ENCODE results near the gene RAPH1. TPM values are rescaled to one million over a fixed set of nuclear protein-coding genes. Genes with fewer than 3 reads are reported as not detected.
A peak's percentile ranks its signal among the peaks of the same experiment; 100 is the strongest.

RAPH1 gene
- total RNA-seq, 1 donor from 2014 or later, result 71.6 TPM

DNA sequence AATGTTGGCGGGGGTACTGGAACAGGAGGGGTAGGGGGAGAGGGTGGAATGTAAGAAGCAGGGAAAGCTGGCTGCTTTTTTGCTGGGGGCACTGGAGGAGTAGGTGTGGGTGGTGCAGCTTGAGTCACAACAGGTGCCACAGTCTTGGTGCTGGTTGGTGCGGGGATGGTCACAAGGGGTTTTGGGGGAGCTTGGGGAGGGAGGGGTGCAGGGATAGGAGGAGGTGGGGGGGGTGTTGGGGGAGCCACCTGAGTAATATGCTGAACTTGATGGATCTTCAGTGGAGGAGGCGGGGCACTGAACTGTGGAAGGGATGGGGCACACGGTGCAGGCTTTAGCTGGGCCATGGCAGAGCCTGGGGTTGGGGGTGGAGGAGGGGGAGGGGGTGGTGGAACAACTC lies 94.4 kb downstream of the RAPH1 start:
- no peak overlapping the region for H3K4me3 Mint-ChIP-seq (ENCODE audit: unreplicated experiment)
- H3K4me1 Mint-ChIP-seq (ENCODE audit: low read depth), result peaks cover 27% of the 10 kb centered on the region
- H3K36me3 Mint-ChIP-seq (ENCODE audit: low read depth), result peaks cover 39% of the 10 kb centered on the region
- H3K27ac Mint-ChIP-seq (ENCODE audit: unreplicated experiment), result no peak overlapping the region
- DNase-seq (ENCODE audit: low spot score), result no peak
- H3K27me3 Mint-ChIP-seq (ENCODE audit: low read depth), result no peaks in the 10 kb centered on the region
- no peaks in the 10 kb centered on the region for H3K9me3 Mint-ChIP-seq (ENCODE audit: low read depth)
- TF ChIP-seq, protein P1, sequence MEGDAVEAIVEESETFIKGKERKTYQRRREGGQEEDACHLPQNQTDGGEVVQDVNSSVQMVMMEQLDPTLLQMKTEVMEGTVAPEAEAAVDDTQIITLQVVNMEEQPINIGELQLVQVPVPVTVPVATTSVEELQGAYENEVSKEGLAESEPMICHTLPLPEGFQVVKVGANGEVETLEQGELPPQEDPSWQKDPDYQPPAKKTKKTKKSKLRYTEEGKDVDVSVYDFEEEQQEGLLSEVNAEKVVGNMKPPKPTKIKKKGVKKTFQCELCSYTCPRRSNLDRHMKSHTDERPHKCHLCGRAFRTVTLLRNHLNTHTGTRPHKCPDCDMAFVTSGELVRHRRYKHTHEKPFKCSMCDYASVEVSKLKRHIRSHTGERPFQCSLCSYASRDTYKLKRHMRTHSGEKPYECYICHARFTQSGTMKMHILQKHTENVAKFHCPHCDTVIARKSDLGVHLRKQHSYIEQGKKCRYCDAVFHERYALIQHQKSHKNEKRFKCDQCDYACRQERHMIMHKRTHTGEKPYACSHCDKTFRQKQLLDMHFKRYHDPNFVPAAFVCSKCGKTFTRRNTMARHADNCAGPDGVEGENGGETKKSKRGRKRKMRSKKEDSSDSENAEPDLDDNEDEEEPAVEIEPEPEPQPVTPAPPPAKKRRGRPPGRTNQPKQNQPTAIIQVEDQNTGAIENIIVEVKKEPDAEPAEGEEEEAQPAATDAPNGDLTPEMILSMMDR (IDR thresholded peaks at IDR 0.05), result no peak

DNA sequence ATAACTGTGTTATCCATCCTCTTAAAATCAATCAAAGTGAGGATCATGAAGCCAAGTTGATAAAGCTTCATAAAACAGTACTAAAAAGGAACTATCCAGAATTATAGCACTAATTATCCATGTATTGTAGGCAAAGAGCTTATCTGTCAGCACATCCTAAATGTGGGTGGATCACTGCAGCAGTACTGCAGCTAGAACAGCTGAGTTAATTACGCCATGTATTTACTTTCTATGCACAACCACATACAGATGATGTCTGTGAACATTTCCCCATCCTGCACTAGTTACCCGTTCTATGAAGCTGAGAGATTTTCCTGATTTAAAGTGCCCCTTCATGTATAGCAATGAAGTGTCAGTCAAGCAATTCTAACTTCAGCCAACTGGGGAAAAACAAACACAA lies 96.6 kb downstream of the RAPH1 start:
- H3K4me3 Mint-ChIP-seq (ENCODE audit: unreplicated experiment), result no peak overlapping the region
- H3K9me3 Mint-ChIP-seq (ENCODE audit: low read depth), result no peaks in the 10 kb centered on the region

DNA sequence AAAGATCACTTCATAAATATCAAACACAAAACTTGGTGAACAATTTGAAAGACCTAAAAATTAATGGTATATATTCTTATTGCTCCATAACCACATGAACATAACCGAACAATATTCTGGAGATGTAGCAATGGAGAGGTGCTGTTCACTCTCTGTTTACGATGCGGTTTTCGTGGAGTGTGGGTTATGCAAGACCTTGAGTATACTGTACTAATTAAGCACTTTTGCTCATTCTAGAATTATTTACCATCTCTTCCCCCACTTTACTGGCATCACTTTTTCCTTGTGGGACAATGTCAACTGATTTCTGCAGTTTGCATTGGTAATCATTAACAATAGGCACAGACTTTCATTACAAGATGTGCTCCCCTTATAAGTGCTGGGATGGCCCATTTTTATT lies 97.6 kb downstream of the RAPH1 start:
- Mint-ChIP-seq H3K4me3 (ENCODE audit: unreplicated experiment) (no peak overlapping the region), H3K9me3 (ENCODE audit: low read depth) (no peaks in the 10 kb centered on the region), H3K36me3 (ENCODE audit: low read depth) (peaks cover 25% of the 10 kb centered on the region), H3K27ac (ENCODE audit: unreplicated experiment) (no peak overlapping the region), H3K27me3 (ENCODE audit: low read depth) (no peaks in the 10 kb centered on the region), H3K4me1 (ENCODE audit: low read depth) (peaks cover 25% of the 10 kb centered on the region)
- TF ChIP-seq, protein P1 (IDR thresholded peaks at IDR 0.05), result no peak
- no peak for DNase-seq (ENCODE audit: low spot score)

More for the DNA sequence above, 96.6 kb downstream of the RAPH1 start:
- Mint-ChIP-seq H3K4me1 (ENCODE audit: low read depth) (peaks cover 21% of the 10 kb centered on the region), H3K27me3 (ENCODE audit: low read depth) (no peaks in the 10 kb centered on the region), H3K27ac (ENCODE audit: unreplicated experiment) (no peak overlapping the region), H3K36me3 (ENCODE audit: low read depth) (peaks cover 29% of the 10 kb centered on the region)
- TF ChIP-seq, protein P1 (IDR thresholded peaks at IDR 0.05), result no peak
- no peak for DNase-seq (ENCODE audit: low spot score)

DNA sequence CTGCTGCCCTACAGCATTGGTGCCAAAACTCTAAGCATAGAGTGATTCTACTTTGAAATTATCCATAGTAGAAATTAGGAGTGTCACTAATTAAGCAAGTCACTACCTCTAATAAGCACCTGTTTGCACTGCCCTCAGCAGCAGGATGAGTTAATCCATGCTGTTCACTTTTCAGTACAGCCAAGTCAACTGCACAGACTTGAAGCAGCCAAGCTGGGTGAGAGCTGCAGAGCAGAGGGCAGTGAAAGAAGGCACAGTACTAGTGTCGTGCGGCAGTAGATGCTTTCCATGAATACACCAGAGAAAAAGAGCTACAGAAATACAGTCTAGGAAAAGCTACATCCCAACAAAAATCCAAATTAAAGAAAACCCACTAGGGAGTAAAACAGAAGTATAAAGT lies 98.6 kb downstream of the RAPH1 start:
- DNase-seq (ENCODE audit: low spot score), result no peak
- Mint-ChIP-seq H3K27me3 (ENCODE audit: low read depth) (no peaks in the 10 kb centered on the region), H3K36me3 (ENCODE audit: low read depth) (peaks cover 22% of the 10 kb centered on the region), H3K4me1 (ENCODE audit: low read depth) (peaks cover 31% of the 10 kb centered on the region), H3K9me3 (ENCODE audit: low read depth) (no peaks in the 10 kb centered on the region), H3K27ac (ENCODE audit: unreplicated experiment) (peak overlapping the region; percentile 66), H3K4me3 (ENCODE audit: unreplicated experiment) (no peak overlapping the region)
- TF ChIP-seq, protein P1 (IDR thresholded peaks at IDR 0.05), result no peak

DNA sequence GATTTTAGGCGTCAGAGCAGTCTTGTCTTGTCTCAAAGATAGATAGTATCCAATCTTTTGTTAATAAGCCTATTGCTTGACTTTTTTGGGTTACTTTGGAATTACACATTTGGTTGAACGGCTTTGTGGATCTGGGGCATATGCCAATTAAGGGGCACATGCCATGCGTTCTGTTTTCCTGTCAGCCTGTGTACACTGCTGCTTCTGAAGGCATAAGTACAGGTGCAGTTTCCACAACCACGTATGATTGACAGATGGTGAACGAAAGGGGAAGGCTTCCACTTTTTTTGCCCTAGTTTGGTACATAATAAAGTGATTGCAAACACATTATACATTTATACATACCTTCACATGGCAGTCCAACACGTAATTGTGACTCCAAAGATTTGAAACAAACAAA lies 102.3 kb downstream of the RAPH1 start:
- H3K4me1 Mint-ChIP-seq (ENCODE audit: low read depth), result peaks cover 19% of the 10 kb centered on the region
- no peak for DNase-seq (ENCODE audit: low spot score)
- H3K4me3 Mint-ChIP-seq (ENCODE audit: unreplicated experiment), result no peak overlapping the region
- H3K9me3 Mint-ChIP-seq (ENCODE audit: low read depth), result no peaks in the 10 kb centered on the region
- H3K27me3 Mint-ChIP-seq (ENCODE audit: low read depth), result no peaks in the 10 kb centered on the region
- peaks cover 8% of the 10 kb centered on the region for H3K36me3 Mint-ChIP-seq (ENCODE audit: low read depth)
- H3K27ac Mint-ChIP-seq (ENCODE audit: unreplicated experiment), result peak overlapping the region; percentile 45
- TF ChIP-seq, protein P1 (IDR thresholded peaks at IDR 0.05), result no peak
